ENCODE measurements around the gene CEP41. TPM values are rescaled to one million over a fixed set of nuclear protein-coding genes. Genes with fewer than 3 reads are reported as not detected.

CEP41 gene
- total and polyA plus RNA-seq, 8 donors = 12.4 to 34.2 (median 28.6) TPM

DNA sequence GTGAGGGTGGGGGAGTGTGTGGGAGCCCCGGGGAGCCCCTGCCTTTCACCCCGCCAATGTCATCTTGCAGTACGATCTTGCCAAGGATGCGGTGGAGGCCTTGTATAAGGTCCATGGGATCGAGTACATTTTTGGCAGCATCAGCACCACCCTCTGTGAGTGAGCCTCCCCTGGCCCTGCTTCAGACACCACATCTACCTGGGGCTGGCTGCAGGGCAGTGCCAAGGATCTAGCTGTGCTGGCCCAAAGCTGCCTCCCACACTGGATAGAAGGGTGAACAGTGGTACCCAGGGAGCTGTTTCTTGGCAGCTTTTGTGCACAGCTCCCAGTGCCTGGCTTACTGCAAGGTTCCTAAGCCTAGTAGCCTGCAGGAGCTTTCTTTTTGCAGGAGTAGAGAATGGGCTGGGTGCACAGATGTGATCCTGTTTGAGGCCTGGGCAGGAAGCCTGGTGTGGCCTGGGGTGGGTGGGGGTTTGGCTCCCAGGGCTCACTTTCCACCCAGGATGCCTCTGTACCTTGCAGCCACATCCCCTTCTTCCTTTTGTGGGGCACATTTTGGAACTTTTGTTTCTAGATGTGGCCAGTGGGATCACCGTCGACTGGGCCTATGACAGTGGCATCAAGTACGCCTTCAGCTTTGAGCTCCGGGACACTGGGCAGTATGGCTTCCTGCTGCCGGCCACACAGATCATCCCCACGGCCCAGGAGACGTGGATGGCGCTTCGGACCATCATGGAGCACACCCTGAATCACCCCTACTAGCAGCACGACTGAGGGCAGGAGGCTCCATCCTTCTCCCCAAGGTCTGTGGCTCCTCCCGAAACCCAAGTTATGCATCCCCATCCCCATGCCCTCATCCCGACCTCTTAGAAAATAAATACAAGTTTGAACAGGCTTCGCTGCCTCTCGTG is 72.7 kb downstream of the CEP41 start:
- Histone ChIP-seq H3K9me3 (no peaks in the 10 kb centered on the region), H3K4me1 (peaks cover 2 to 12% of the 10 kb centered on the region in 2 donors), H3K27ac (peak overlapping the region in 1 of 2 donors; percentile 34), H3K27me3 (no peaks in the 10 kb centered on the region), H3K36me3 (no peaks in the 10 kb centered on the region), H3K4me3 (no peak overlapping the region)
- ATAC-seq (no peak), DNase-seq (no peak)
- TF ChIP-seq, protein P1, sequence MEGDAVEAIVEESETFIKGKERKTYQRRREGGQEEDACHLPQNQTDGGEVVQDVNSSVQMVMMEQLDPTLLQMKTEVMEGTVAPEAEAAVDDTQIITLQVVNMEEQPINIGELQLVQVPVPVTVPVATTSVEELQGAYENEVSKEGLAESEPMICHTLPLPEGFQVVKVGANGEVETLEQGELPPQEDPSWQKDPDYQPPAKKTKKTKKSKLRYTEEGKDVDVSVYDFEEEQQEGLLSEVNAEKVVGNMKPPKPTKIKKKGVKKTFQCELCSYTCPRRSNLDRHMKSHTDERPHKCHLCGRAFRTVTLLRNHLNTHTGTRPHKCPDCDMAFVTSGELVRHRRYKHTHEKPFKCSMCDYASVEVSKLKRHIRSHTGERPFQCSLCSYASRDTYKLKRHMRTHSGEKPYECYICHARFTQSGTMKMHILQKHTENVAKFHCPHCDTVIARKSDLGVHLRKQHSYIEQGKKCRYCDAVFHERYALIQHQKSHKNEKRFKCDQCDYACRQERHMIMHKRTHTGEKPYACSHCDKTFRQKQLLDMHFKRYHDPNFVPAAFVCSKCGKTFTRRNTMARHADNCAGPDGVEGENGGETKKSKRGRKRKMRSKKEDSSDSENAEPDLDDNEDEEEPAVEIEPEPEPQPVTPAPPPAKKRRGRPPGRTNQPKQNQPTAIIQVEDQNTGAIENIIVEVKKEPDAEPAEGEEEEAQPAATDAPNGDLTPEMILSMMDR (IDR thresholded peaks at IDR 0.05) = no peak
- intact Hi-C loops (cut with DNase I) = no loop called here

DNA sequence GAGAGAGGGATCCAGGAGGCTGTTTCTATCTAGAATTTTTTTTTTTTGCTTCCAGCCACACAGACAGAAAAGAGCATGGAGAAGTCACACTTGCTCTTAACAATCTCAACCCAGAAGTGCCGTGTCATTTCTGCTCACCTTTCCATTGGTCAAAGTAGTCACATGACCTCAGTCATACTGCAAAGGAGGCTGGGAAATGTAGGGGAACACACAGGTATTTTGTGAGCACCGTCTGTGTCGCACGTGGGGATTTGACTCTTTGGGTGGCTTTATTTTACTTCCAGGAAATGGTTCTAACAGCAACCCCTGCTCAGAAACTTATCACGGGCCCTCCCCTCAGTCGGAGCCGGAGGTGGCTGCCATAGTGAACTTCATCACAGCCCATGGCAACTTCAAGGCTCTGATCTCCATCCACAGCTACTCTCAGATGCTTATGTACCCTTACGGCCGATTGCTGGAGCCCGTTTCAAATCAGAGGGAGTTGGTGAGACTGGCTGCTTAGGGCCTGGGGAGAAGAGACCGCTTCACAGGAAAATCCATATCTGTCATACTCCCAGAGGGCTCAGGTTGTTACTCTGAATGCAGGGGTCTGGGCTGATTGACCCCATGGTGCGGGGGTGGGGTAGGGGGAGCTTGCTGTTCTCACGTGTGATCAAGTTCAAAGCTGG is 73.6 kb downstream of the CEP41 start:
- H3K9me3 ChIP-seq = no peaks in the 10 kb centered on the region
- peaks cover 2 to 12% of the 10 kb centered on the region in 2 donors for H3K4me1 ChIP-seq
- no peak overlapping the region for H3K27ac ChIP-seq
- ATAC-seq (no peak), DNase-seq (no peak)
- TF ChIP-seq, protein P1 (IDR thresholded peaks at IDR 0.05) = no peak
- H3K4me3 ChIP-seq = no peak overlapping the region
- no peaks in the 10 kb centered on the region for H3K36me3 ChIP-seq
- no peaks in the 10 kb centered on the region for H3K27me3 ChIP-seq
- intact Hi-C loops (cut with DNase I) = no loop called here

DNA sequence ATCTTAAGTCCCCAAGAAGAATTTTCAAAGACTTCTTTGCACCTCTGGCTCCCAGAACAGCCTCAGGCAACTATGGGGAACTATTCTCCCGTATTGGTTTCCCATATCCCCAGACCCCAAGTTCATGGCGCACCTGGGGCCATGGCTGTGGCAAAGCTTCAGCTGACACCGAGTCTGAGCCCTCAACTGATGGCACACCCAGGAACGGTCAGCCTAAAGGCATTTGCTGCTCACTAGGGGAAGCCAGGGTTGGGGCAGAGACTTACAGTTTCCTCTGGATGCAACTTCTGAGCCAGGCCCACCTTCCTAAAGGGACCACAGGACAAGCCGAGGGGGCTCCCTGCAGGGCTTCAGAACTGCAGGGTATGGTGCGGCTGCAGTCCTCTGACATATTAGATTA is 74.3 kb downstream of the CEP41 start:
- H3K27me3 ChIP-seq = no peaks in the 10 kb centered on the region
- TF ChIP-seq, protein P1 (IDR thresholded peaks at IDR 0.05) = no peak
- no peaks in the 10 kb centered on the region for H3K36me3 ChIP-seq
- intact Hi-C loops (cut with DNase I) = no loop called here
- no peaks in the 10 kb centered on the region for H3K9me3 ChIP-seq
- no peak overlapping the region for H3K27ac ChIP-seq
- H3K4me3 ChIP-seq = no peak overlapping the region
- peak in 1 of 4 donors; percentile 10 for DNase-seq
- peaks cover 2 to 12% of the 10 kb centered on the region in 2 donors for H3K4me1 ChIP-seq
- ATAC-seq = no peak

DNA sequence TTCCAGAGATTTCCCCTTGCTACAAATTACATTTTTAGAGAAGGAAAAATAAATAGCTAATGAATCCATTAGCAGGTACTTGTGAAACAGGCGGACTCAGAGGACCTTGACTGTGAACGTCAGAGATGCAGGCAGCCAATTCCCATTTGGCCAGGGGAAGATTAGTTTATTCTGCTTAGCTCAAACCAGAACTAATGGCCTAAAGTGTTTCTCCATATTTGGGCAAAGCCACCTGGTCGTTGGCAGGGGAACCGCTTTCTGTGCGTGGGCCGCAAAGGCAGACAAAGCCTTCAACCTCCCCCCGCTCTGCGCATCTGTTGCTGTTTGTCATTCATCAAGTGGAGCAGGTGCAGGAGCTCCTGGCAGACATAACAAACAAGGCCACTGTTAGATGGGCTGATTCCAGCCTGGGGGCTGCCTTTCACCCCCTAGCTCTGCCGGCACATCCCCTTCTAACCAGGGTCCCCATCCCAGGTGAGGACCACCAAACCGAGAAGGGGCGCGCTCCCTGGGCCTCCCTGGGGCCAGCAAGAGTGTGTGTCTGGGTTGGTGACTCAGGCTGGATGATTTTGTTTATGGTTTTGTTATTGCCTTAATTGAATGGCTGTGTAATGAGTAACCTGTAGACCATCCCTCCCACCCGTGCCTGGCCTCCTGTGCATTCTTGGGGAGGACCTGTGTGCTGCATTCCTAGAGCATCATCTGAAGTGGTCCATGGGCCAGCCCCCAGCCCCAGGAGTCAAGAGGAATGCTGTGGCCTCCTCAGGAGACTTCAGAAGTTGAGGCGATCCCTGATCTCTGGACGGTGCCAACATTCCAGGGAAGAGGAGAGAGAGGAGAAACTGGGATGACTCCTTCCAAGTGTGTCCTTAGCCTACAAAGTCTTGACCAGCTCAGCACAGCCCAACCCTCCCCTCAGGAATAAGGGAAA is 75.0 kb downstream of the CEP41 start:
- H3K27ac ChIP-seq = no peak overlapping the region
- no peaks in the 10 kb centered on the region for H3K36me3 ChIP-seq
- no peak for ATAC-seq
- peaks cover 0 to 3% of the 10 kb centered on the region in 2 donors for H3K9me3 ChIP-seq
- TF ChIP-seq, protein P1 (IDR thresholded peaks at IDR 0.05) = no peak
- H3K27me3 ChIP-seq = no peaks in the 10 kb centered on the region
- peak in 2 of 4 donors; percentile 6 to 46 for DNase-seq
- H3K4me1 ChIP-seq = peaks cover 2 to 12% of the 10 kb centered on the region in 2 donors
- H3K4me3 ChIP-seq = no peak overlapping the region
- intact Hi-C loops (cut with DNase I) = no loop called here

Data from left lung (tissue), 10 donors.